22Rv1 (cell line): Measurements from ENCODE around the gene PCCA.
"Not testable (repeated sequence)": the region's sequence is repeated elsewhere in the genome, so short reads cannot be mapped to it uniquely, and the experiment has no call there.

Experiments
- H3K27ac ChIP-seq: fragments of 450-650 bp; 2 replicates; pipeline ENCODE4 v1.5.1; 2017
- ZFX ChIP-seq: fragments of 450-650 bp; IDR thresholded peaks from 2 replicates; pipeline ENCODE4 v1.6.1; 2017; ENCODE audit warnings: antibody characterized with exemption, borderline replicate concordance
- TF ChIP-seq, protein P1 (sequence below): fragments of 450-650 bp; IDR thresholded peaks from 2 replicates; pipeline ENCODE4 v1.5.1; 2017; ENCODE audit warnings: mild to moderate bottlenecking

Gene PCCA

DNA sequence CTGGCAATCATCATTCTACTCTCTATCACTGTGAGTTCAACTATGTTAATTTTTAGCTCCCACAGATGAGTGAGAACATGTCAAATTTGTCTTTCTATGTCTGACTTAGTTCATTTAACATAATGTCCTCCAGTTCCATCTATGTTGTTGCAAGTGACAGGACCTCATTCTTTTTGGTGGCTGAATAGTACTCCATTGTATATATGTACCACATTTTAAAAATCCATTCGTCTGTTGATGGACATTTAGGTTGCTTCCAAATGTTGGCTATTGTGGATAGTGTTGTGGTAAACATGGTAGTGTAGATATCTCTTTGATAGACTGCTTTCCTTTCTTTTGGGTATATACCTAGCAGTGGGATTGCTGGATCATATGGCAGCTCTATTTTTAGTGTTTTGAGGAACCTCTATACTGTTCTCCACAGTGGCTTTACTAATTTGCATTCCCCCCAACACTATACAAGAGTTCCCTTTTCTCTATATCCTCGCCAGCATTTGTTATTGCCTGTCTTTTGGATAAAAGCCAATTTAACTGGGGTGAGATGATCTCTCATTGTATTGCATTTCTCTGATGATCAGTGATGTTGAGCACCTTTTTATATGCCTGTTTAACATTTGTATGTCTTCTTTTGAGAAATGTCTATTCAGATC lies 124.1 kb downstream of the PCCA start:
- H3K27ac ChIP-seq: no peak overlapping the region
- TF ChIP-seq, protein P1, sequence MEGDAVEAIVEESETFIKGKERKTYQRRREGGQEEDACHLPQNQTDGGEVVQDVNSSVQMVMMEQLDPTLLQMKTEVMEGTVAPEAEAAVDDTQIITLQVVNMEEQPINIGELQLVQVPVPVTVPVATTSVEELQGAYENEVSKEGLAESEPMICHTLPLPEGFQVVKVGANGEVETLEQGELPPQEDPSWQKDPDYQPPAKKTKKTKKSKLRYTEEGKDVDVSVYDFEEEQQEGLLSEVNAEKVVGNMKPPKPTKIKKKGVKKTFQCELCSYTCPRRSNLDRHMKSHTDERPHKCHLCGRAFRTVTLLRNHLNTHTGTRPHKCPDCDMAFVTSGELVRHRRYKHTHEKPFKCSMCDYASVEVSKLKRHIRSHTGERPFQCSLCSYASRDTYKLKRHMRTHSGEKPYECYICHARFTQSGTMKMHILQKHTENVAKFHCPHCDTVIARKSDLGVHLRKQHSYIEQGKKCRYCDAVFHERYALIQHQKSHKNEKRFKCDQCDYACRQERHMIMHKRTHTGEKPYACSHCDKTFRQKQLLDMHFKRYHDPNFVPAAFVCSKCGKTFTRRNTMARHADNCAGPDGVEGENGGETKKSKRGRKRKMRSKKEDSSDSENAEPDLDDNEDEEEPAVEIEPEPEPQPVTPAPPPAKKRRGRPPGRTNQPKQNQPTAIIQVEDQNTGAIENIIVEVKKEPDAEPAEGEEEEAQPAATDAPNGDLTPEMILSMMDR: no peak
- no peak for TF ChIP-seq ZFX

DNA sequence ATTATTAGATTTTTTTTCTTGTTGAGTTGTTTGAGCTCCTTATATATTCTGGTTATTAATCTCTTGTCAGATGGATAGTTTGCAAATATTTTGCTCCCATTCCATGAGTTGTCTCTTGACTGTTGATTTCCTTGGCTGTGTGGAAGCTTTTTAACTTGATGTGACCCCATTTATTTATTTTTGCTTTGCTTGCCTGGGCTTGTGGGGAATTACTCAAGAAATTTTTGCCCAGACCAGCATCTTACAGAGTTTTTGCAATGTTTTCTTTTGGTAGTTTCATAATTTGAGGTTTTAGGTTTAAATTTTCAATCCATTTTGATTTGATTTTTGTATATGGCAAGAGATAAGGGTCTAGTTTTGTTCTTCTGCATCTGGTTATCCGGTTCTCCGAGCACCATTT lies 124.7 kb downstream of the PCCA start:
- no peak overlapping the region for H3K27ac ChIP-seq
- TF ChIP-seq ZFX: no peak
- TF ChIP-seq, protein P1: no peak

DNA sequence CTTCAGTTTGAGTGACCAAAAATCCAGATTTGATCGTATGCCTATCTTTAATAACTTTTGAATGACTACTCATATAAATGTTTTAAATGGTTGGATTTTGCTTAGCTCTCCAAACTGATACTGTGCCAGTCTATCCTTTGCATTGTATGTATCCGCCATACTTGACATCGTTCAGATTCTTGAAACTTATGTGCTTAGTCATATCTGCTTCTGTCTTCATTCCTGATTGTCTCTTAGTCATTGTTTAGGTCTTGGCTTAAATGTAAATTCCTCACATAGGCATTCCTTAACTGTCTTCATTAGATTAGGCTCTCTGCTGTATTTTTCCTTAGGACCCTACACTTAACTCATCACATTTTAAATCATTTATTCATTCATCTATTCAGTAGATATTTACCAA lies 126.0 kb downstream of the PCCA start:
- no peak for TF ChIP-seq ZFX
- TF ChIP-seq, protein P1: no peak
- H3K27ac ChIP-seq: no peak overlapping the region

DNA sequence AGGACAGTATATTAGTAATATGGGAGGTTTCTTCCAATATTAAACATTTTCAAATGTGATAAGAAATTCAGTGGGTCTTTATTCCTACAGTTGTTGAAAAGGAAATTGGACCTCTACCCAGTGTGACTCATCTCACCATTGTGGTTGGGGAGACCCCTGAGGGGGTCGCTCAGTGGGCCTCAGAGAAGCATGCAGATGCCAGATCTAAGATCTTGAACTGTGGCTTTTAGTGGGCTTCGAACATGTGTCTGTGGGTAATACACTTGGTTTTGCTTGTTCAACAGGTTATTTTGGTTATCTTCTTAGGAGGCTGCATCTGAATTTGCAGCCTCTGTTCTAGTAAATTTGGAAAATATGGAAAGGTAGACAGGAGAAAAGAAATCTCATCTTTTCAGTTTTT lies 132.3 kb downstream of the PCCA start:
- H3K27ac ChIP-seq: no peak overlapping the region
- no peak for TF ChIP-seq ZFX
- TF ChIP-seq, protein P1: no peak

DNA sequence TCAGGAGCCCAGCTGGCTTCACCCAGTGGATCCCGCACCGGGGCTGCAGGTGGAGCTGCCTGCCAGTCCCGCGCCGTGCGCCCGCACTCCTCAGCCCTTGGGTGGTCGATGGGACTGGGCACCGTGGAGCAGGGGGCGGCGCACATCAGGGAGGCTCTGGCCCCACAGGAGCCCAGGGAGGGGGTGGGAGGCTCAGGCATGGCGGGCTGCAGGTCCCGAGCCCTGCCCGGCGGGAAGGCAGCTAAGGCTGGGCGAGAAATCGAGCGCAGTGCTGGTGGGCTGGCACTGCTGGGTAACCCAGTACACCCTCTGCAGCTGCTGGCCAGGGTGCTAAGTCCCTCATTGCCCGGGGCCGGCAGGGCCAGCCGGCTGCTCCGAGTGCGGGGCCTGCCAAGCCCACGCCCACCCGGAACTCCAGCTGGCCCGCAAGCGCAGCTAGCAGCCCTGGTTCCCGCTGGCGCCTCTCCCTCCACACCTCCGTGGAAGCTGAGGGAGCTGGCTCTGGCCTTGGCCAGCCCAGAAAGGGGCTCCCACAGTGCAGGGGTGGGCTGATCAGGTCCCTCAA lies 135.2 kb downstream of the PCCA start:
- not testable (repeated sequence) for H3K27ac ChIP-seq

DNA sequence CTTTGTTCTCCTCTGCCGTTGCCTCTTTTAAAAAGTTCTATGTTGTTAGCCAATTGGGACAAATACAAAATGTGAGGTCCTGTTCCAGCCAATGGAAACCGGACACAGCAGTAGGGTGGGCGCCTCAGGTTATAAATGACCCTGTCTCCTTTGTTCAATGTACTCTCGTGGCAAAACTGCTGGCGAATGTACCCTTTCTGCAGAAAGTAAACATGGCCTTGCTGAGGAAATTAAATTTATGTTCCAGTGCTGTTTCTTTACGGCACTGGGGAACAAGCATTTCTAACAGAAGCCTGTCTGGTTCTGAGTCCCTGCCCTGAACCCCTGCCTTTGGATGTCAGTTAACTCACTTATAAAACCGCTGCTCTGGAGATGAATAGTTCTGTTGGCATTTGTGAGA lies 140.7 kb downstream of the PCCA start:
- no peak overlapping the region for H3K27ac ChIP-seq

DNA sequence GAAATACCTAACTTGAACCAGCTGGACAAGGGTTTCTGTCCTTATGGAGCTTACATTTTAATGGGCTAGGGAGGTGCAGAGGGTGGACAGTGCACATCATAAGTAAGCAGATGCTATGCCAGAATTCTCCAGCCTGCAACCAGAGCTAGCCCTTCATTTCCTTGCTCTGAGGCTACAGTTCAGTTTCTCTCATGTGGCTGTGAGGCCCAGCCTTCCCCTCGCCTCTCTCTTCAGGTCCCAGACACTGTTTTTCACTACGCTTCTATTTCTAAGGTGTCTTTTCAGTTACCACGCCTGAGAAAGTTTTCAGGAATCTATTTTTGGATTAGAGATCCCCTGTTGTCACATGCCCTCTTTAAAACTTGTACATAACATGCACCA lies 141.9 kb downstream of the PCCA start:
- H3K27ac ChIP-seq: no peak overlapping the region
- TF ChIP-seq ZFX: no peak
- TF ChIP-seq, protein P1: no peak

More for the DNA sequence above, 140.7 kb downstream of the PCCA start:
- no peak for TF ChIP-seq ZFX
- TF ChIP-seq, protein P1: no peak

DNA sequence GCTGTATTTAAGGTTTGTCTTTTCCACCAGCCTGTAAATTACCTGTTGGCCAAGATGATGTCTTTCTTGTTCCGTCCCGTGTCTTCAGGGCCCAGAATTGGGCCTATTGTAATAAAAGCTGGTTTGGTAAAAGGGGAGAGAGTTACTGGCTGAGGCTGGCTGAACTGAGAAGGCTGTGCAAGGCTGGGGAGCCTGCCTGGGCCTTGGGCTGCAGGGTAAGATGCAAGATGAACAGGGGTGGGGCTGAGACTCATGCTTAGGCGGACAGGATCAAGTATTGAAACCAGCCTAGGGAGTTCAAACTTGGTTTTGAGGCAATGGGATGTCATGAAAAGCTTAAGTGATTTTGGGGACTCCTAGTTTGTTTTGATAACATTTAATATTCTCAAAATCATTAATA lies 142.3 kb downstream of the PCCA start:
- no peak overlapping the region for H3K27ac ChIP-seq
- TF ChIP-seq ZFX: no peak
- TF ChIP-seq, protein P1: no peak
